ENCODE measurements around the gene TECPR2.
"Not testable (repeated sequence)": the region's sequence is repeated elsewhere in the genome, so short reads cannot be mapped to it uniquely, and the experiment has no call there.

Gene TECPR2

GRCh38 chr14:102532204-102532658 is 169.5 kb downstream of the TECPR2 start:
- no peak for TF ChIP-seq POLR2A (IDR thresholded peaks at IDR 0.05; ENCODE audit: low read length)
- TF ChIP-seq GATA1 (IDR thresholded peaks at IDR 0.05; ENCODE audit: low read depth, low read length), result no peak

GRCh38 chr14:102537981-102538601 is 175.3 kb downstream of the TECPR2 start:
- no peak for TF ChIP-seq POLR2A (IDR thresholded peaks at IDR 0.05; ENCODE audit: low read length)
- TF ChIP-seq GATA1 (IDR thresholded peaks at IDR 0.05; ENCODE audit: low read depth, low read length), result no peak
- no peak for DNase-seq

More at GRCh38 chr14:102532204-102532658, 169.5 kb downstream of the TECPR2 start:
- peak in 1 of 2 experiments; percentile 34 for DNase-seq

- TF ChIP-seq POLR2A (IDR thresholded peaks at IDR 0.05; ENCODE audit: low read length) (no peak), GATA1 (IDR thresholded peaks at IDR 0.05; ENCODE audit: low read depth, low read length) (no peak)
Measured at GRCh38 chr14:102538602-102539543, 176.1 kb downstream of the TECPR2 start.

GRCh38 chr14:102539544-102540314 is 177.0 kb downstream of the TECPR2 start:
- no peak for DNase-seq
- TF ChIP-seq GATA1 (IDR thresholded peaks at IDR 0.05; ENCODE audit: low read depth, low read length) (no peak), POLR2A (IDR thresholded peaks at IDR 0.05; ENCODE audit: low read length) (no peak)

More at GRCh38 chr14:102538602-102539543, 176.1 kb downstream of the TECPR2 start:
- DNase-seq, result no peak

GRCh38 chr14:102540315-102541028 is 177.7 kb downstream of the TECPR2 start:
- no peak for DNase-seq
- TF ChIP-seq GATA1 (IDR thresholded peaks at IDR 0.05; ENCODE audit: low read depth, low read length) (no peak), POLR2A (IDR thresholded peaks at IDR 0.05; ENCODE audit: low read length) (no peak)

GRCh38 chr14:102541029-102541491 is 178.3 kb downstream of the TECPR2 start:
- not testable (repeated sequence) for DNase-seq

- DNase-seq, result no peak
- TF ChIP-seq GATA1 (IDR thresholded peaks at IDR 0.05; ENCODE audit: low read depth, low read length) (no peak), POLR2A (IDR thresholded peaks at IDR 0.05; ENCODE audit: low read length) (no peak)
Measured at GRCh38 chr14:102541771-102542170, 179.0 kb downstream of the TECPR2 start.

GRCh38 chr14:102544046-102544746 is 181.5 kb downstream of the TECPR2 start:
- TF ChIP-seq POLR2A (IDR thresholded peaks at IDR 0.05; ENCODE audit: low read length), result no peak
- no peak for TF ChIP-seq GATA1 (IDR thresholded peaks at IDR 0.05; ENCODE audit: low read depth, low read length)
- no peak for DNase-seq

GRCh38 chr14:102544747-102545460 is 182.2 kb downstream of the TECPR2 start:
- peak; percentile 54 to 60 for DNase-seq
- TF ChIP-seq GATA1 (IDR thresholded peaks at IDR 0.05; ENCODE audit: low read depth, low read length) (no peak), POLR2A (IDR thresholded peaks at IDR 0.05; ENCODE audit: low read length) (no peak)

GRCh38 chr14:102545461-102546265 is 182.9 kb downstream of the TECPR2 start:
- TF ChIP-seq GATA1 (IDR thresholded peaks at IDR 0.05; ENCODE audit: low read depth, low read length) (no peak), POLR2A (IDR thresholded peaks at IDR 0.05; ENCODE audit: low read length) (no peak)
- peak in 1 of 2 experiments; percentile 27 for DNase-seq

GRCh38 chr14:102548616-102549240 is 186.0 kb downstream of the TECPR2 start:
- no peak for TF ChIP-seq GATA1 (IDR thresholded peaks at IDR 0.05; ENCODE audit: low read depth, low read length)
- TF ChIP-seq POLR2A (IDR thresholded peaks at IDR 0.05; ENCODE audit: low read length), result no peak
- no peak for DNase-seq

GRCh38 chr14:102550927-102551401 is 188.2 kb downstream of the TECPR2 start:
- DNase-seq, result peak in 1 of 2 experiments; percentile 70

Measured in erythroblast (primary cell).